Fibroblast of upper back skin (primary cell): ENCODE results near the gene TNS3.

Experiments used
- DNase-seq: peaks from one replicate; pipeline ENCODE4 v3.0.0-alpha.2; 2013

Gene TNS3

GRCh38 chr7:47539398-47540052, 42.4 kb downstream of the TNS3 start:
- peak; percentile 43 for DNase-seq

- DNase-seq, result no peak
Observed at GRCh38 chr7:47538846-47539311, 43.0 kb downstream of the TNS3 start.

GRCh38 chr7:47537716-47538675, 43.9 kb downstream of the TNS3 start:
- peak; percentile 79 for DNase-seq

DNA sequence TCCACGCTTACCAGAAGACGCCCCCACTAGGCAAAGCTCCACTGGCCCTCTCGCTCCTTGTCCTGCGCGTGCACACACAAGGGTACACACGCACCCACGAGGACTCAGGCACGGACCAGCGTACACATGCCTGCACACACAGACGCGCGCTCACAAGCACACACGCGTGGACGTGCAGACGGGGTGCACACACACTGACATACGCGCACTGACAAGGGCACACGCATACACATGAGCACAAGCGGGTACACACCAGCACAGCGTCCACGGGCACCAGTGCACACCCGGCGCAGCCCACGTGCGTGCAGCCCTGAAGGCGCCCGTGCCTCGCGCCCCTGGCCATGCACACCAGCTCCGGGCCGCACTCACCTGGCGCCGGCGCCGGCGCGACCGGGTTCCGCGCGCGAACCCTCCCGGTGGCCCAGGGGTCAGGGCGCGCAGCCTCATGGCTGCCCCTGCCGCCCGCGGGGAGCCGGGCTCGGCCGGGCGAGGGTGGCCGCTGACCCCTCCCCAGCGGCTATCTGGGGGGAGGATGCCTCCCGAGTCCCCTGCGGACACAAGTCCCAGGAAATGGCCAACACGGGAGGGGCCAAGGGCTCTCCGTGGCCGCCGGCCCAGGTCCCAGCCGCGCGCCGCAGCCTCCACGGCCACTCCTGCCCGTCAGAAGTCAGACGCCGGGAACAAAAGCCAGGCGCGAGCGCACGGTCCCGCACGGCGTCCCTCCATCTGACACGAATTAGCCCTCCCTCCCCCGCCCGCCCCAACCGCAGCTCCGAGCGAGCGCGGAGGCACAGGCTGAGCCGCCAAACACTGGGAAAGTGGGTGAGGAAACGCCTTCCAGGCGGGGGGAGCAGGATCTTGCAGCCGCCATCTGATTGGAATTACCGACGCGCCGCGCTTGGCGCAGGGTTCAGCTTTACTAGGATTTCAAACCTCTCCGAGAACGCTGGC, 45.0 kb downstream of the TNS3 start:
- peak; percentile 88 for DNase-seq

DNA sequence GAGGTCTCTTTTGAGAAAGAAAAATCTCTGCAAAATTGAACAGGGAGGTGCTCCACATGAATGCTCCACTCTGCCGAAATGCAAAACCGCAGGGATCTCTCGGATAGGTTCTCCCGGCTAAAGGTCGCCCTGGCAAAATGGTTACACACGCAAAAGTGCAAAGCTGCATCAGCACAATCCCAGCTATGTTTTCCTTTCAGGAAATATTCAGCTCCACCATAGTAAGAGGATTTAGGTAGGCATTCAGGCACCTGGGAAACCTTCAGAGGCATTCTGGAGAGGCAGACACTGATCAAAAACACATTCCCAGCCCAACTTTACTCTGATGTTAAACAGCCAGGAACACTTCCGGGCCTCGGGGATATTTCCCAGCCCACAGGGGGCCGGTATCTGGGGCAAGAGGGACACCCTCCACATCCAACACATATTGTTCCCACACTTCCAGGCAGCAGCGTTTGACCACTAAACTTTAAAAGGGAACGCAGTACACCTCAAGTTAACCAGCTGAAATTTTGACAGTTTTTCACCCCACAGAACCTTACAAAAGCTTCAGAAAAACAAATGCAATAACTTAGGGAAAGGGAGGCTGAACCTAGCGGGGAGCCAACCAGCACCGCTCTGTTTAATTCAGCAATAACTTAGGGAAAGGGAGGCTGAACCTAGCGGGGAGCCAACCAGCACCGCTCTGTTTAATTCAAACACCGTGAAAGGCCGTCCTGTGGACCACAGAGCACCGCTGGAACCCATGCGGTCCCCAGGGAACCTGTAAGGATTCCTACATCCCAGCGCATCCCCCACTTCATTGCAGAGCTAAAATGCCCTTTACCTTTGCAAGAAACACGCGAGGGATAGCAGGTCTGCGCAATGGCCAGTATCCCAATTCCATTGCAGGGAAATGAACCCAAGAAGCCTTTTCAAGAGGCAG, 45.9 kb downstream of the TNS3 start:
- DNase-seq, result no peak

- DNase-seq, result peak; percentile 42
Observed at GRCh38 chr7:47535035-47535703, 46.7 kb downstream of the TNS3 start.

GRCh38 chr7:47534322-47535034, 47.4 kb downstream of the TNS3 start:
- DNase-seq, result no peak

DNA sequence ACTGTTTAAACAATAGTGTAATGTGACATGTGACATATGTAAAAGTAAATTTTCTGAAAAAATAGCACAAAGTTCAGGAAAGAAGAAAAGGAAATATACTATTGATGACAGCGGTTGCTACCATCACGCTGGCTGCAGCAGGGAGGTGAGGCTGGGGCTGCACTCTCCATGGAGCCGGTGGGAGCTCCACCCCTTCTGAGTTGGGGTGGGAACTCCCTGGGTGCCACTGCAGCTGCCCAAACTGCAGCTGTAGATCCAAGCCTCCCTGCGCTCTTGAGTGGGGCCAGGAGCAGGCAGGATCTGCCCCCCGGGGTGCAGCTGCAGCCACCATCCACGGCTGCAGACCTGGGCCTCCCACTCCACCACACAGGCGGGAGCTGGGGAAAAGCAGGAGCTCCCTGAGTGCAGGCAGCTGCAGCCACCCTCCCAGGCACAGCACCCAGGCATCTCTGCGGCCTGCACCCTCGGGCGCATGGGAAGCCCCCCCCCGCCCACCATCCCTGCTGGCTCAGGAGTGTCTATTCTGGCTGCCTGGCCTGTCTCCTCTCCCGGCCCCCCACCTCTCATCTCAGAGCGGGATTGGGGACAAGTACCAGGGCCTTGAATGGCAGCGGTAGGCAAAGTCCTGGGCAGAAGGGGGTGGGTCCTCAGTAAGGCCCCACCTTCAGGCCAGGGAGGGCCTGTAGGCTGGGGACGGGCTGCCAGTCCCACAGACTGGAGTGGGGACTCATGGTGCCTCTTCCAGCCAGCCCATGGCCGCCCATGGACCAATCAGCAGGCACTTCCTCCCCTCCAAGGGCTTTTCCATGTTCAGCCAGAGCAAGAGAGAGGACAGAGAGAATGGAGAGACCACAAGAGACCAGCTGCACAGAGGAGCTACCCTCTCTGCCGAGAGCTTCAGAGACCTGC, 50.1 kb downstream of the TNS3 start:
- no peak for DNase-seq

DNA sequence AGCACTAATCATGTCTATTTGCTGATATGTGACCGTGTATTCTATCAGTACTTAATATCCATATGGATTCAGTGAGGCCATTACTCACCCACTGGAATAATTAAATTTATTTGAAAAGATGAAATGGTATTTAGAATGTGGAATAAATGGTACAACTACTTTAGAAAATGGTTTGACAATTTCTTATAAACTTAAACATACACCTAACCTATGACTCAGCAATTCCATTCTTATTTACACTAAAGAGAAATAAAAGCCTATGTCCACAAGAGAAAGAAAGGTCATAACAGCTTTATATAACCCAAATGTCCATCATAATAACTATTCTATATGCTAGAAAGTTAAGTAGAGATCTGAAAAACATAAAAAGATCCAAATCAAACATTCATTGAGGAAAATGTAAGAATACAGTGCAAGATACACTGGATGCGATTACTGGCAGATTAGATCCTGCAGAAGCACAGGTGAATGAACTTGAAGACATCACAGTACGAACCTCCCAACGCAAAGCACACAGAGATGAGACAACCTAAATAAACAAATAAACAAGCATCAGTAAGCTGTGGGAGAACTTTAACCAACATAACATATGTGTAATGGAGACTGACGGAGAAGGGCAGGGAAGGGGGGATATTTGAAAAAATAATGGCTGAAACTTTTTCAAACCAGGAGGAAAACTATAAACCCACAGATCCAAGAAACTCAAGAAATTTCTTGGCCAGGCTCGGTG, 51.9 kb downstream of the TNS3 start:
- no peak for DNase-seq

GRCh38 chr7:47529405-47529804, 52.5 kb downstream of the TNS3 start:
- no peak for DNase-seq

GRCh38 chr7:47528471-47528870, 53.4 kb downstream of the TNS3 start:
- DNase-seq, result no peak

- no peak for DNase-seq
Observed at GRCh38 chr7:47526466-47526865, 55.4 kb downstream of the TNS3 start.

DNA sequence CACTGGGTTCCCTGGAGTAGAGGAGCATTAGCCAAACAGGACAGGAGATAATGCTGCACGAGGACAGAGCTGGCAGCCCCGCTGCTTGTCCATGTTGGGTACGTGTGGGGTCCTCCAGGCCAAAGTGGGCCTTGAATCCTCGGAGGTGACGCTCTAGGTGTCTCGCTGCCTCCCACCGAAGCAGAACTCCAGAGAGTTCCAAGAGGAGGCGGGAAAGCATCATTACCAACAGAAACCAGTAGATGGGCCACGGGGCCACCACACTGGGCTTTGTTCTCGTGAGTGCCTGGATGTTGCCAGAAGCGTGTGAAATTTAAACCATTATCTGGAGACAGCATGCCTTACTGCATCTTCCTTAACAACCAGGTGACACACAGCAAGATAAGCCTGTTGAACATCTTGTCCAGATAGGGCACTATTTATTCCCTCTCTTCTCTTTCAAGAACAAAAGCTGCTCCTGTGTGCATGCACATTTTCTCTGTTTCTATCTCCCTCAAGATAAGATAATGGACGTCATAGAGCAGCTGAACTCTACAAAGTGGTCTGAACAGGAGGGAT, 56.8 kb downstream of the TNS3 start:
- DNase-seq, result no peak

DNA sequence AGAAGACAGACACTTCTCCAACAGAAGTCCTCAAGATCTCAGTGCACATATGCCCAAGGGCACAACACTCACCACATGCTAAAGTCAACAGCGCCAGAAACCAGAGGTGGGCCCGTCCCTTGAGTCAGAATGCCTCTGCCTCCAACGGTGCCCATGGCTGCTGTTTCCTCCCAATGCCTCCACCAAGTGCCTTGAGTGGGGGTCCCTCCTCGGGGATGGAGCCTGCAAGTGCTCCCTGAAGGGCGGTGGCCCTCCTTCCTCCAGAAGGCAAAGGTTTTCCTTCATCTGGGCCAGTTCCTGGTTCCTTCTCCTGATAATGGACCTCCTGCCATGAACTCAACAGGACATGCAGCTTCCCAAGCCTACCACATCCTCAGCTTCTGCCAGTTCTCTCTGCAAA, 58.5 kb downstream of the TNS3 start:
- DNase-seq, result no peak

- no peak for DNase-seq
Observed at GRCh38 chr7:47521816-47522561, 59.9 kb downstream of the TNS3 start.

DNA sequence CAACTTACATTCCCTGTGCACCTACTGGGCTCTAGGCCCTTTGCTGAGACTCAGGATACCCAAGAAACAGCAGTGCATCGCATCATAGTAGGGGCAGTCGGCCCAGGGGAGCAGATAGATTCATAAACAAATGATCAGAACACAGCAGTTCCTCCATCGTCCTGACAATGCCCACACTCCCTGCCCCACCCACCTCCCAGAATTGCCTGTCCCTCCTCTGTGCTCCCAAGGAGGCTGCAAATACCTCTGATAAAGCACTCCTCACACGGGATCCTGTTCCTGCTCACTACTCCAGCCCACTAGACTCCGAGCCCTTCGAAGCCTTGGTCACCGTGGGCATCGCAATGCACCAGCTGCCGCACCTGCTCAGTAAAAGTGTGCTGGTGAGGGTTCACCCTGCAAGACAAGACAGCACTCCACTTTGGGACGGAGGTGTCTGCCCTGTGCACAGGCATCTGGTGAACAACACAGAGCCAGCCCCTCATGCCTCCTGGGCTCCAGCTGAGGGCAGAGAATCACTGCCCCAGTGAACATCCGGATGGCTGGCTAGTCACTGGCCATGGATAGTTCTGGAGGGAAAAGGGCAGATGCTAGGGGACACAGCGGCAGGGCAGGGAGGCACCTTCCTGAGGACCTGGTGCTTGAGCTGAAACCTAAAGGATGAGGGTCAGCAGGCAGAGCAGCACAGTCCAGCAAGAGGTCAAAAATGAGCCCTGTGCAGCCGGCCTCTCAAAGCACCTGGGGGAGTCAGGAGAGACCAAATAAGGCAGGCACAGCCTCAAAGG, 60.7 kb downstream of the TNS3 start:
- DNase-seq, result no peak

DNA sequence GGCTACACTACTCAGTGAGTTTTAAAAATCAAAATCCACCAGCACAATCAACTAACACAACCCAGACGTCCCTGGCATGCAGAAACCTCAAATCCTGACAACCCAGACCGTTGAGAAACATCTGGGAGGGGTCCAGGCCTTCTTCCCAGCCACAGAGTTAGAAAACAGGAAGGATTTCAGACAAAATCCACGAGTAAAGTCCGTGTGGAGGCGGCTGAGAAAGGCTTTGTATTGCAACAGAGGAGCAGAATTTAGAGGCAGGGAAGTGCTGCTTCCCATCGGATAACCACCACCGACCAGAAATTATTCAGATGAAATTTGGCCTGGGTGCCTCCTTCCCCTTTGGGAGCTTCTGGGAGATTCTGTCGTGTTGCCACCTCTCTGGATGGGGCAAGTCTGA, 61.5 kb downstream of the TNS3 start:
- peak; percentile 95 for DNase-seq
